Keratinocyte (primary cell): ENCODE measurements around the gene CASP14. TPM values are rescaled to one million over a fixed set of nuclear protein-coding genes. Genes with fewer than 3 reads are reported as not detected.
A peak's percentile ranks its signal among the peaks of the same experiment; 100 is the strongest.

ENCODE experiments used
- DNase-seq: peaks from one replicate; pipeline ENCODE4 v3.0.0-alpha.2; 2011; ENCODE audit warnings: low read depth, missing footprints, low spot score
- FAIRE-seq: peaks from 2 replicates; lab custom pipeline; 2011; peaks lifted over from hg19 to GRCh38; lab: Jason Lieb, UNC
- H2AFZ ChIP-seq: 2 replicates; pipeline ENCODE4 v1.6.0; 2012; ENCODE audit warnings: low read length, control low read depth, inconsistent platforms; ENCODE audit not compliant: control insufficient read depth
- H3K27ac ChIP-seq: 2 replicates; pipeline ENCODE4 v1.5.1; 2011; ENCODE audit warnings: low read length; ENCODE audit not compliant: control insufficient read depth, insufficient read depth
- H3K27me3 ChIP-seq: 3 replicates; pipeline ENCODE4 v1.6.0; 2011; ENCODE audit warnings: low read length; ENCODE audit not compliant: control insufficient read depth, insufficient read depth; ENCODE audit errors: extremely low read depth
- H3K36me3 ChIP-seq, 2 experiments: 2 replicates in 1 of 2; 3 replicates in 1 of 2; pipeline ENCODE4 v1.5.1; 2011; ENCODE audit warnings: low read length in 2 of 2, mild to moderate bottlenecking in 1 of 2; ENCODE audit not compliant: control insufficient read depth in 2 of 2, insufficient read depth in 2 of 2; ENCODE audit errors: extremely low read depth in 1 of 2
- H3K4me1 ChIP-seq: 3 replicates; pipeline ENCODE4 v1.5.1; 2011; ENCODE audit warnings: low read length; ENCODE audit not compliant: control insufficient read depth, insufficient read depth; ENCODE audit errors: extremely low read depth
- H3K4me2 ChIP-seq: 3 replicates; pipeline ENCODE4 v1.6.0; 2011; ENCODE audit warnings: low read depth, low read length; ENCODE audit not compliant: control insufficient read depth, insufficient read depth; ENCODE audit errors: extremely low read depth
- H3K4me3 ChIP-seq, 3 experiments: fragments of 200-600 bp in 1 of 3; sonication (generic) in 1 of 3; 2 replicates in 2 of 3; 3 replicates in 1 of 3; pipeline ENCODE4 v1.5.1; 2011 to 2016; ENCODE audit warnings: low read length in 3 of 3, mild to moderate bottlenecking in 3 of 3, control low read depth in 2 of 3, inconsistent platforms in 1 of 3, low read depth in 1 of 3, mixed read lengths in 1 of 3, mixed run types in 1 of 3, moderate library complexity in 1 of 3; ENCODE audit not compliant: control insufficient read depth in 2 of 3, insufficient read depth in 2 of 3; ENCODE audit errors: extremely low read depth in 1 of 3
- H3K79me2 ChIP-seq: 2 replicates; pipeline ENCODE4 v1.6.0; 2012; ENCODE audit warnings: low read length; ENCODE audit not compliant: control insufficient read depth, insufficient read depth
- H3K9ac ChIP-seq: 3 replicates; pipeline ENCODE4 v1.6.0; 2011; ENCODE audit warnings: low read length; ENCODE audit not compliant: control insufficient read depth, insufficient read depth; ENCODE audit errors: extremely low read depth
- H3K9me1 ChIP-seq: 3 replicates; pipeline ENCODE4 v1.6.0; 2011; ENCODE audit warnings: low read length; ENCODE audit not compliant: control insufficient read depth, insufficient read depth; ENCODE audit errors: extremely low read depth
- H3K9me3 ChIP-seq: 2 replicates; pipeline ENCODE4 v1.5.1; 2012; ENCODE audit warnings: low read depth, low read length; ENCODE audit not compliant: control insufficient read depth
- H4K20me1 ChIP-seq: 3 replicates; pipeline ENCODE4 v1.6.0; 2011; ENCODE audit warnings: low read length; ENCODE audit not compliant: control insufficient read depth, insufficient read depth; ENCODE audit errors: extremely low read depth
- CTCF ChIP-seq, 3 experiments: IDR thresholded peaks in 1 of 3; conservative IDR thresholded peaks in 1 of 3; optimal IDR thresholded peaks in 1 of 3; 2 replicates in 2 of 3; 3 replicates in 1 of 3; pipeline versions ENCODE3 to v1.5.1; 2011; ENCODE audit warnings: low read length in 3 of 3, mild to moderate bottlenecking in 3 of 3, moderate library complexity in 2 of 3, control low read depth in 1 of 3, inconsistent platforms in 1 of 3; ENCODE audit not compliant: insufficient read depth in 2 of 3; ENCODE audit errors: extremely low read depth in 1 of 3
- EZH2 ChIP-seq: IDR thresholded peaks from one replicate; pipeline ENCODE4 v1.6.1; 2012; ENCODE audit warnings: inconsistent platforms, mild to moderate bottlenecking, low read length, moderate library complexity
- dilution Hi-C: fragments of 300-500 bp; cut with MboI; formaldehyde crosslinking; loops from one replicate; pipeline ENCODE4 v1.7.0; 2020; ENCODE audit warnings: low sequenced_read_pairs; ENCODE audit not compliant: extremely low pct_ligation_motif_present
- polyA plus RNA-seq, 5 experiments: library from polyadenylated mRNA; depleted of rRNA in 3 of 5; stranded (reverse) in 3 of 5; stranded (forward) in 1 of 5; unstranded in 1 of 5; fragments of >200 nt; gene quantifications; 1 replicate in 1 of 5; 2 replicates in 3 of 5; 3 replicates in 1 of 5; pipeline versions ENCODE4 v1.2.1 to v1.2.3, GENCODE V29; 2011 to 2012; ENCODE audit warnings: missing spikeins in 2 of 5, low read depth in 1 of 5, low replicate concordance in 1 of 5

Gene CASP14
- polyA plus RNA-seq, 1 donor (not counting 4 experiments of a cell fraction or from before 2014, with no cell fraction given) = 122 TPM

- H3K27me3 ChIP-seq = no peaks in the 10 kb centered on the region
- H3K4me2 ChIP-seq = no peak overlapping the region
- H3K4me1 ChIP-seq = peaks cover 6% of the 10 kb centered on the region
- H3K4me3 ChIP-seq = no peak overlapping the region
- peak; percentile 74 to 83 (median 75) for TF ChIP-seq CTCF (optimal IDR thresholded peaks at IDR 0.05 in 1 of 3, IDR thresholded peaks at IDR 0.05 in 1 of 3, conservative IDR thresholded peaks at IDR 0.05 in 1 of 3; ENCODE audit: extremely low read depth in 1 of 3, insufficient read depth in 2 of 3, low read length in 3 of 3)
- TF ChIP-seq EZH2 = no peak
- no peak overlapping the region for H3K27ac ChIP-seq
- no peak overlapping the region for H3K9ac ChIP-seq
- no peaks in the 10 kb centered on the region for H4K20me1 ChIP-seq
- dilution Hi-C loops = no loop called here
- no peak for DNase-seq
- H3K79me2 ChIP-seq = no peaks in the 10 kb centered on the region
- no peaks in the 10 kb centered on the region for H3K9me1 ChIP-seq
- no peak overlapping the region for H2AFZ ChIP-seq
- H3K9me3 ChIP-seq = peaks cover 3% of the 10 kb centered on the region
- FAIRE-seq = peak; percentile 84
- H3K36me3 ChIP-seq = no peaks in the 10 kb centered on the region
These were observed 52.3 kb downstream of the CASP14 start for GRCh38 chr19:15101479-15102082.

GRCh38 chr19:15104003-15104402 is 54.7 kb downstream of the CASP14 start:
- Histone ChIP-seq H3K9ac (no peak overlapping the region), H4K20me1 (no peaks in the 10 kb centered on the region), H3K27me3 (no peaks in the 10 kb centered on the region), H3K4me3 (no peak overlapping the region), H3K4me1 (peaks cover 3% of the 10 kb centered on the region), H3K79me2 (no peaks in the 10 kb centered on the region), H3K4me2 (no peak overlapping the region), H3K36me3 (peaks cover 0 to 4% of the 10 kb centered on the region in 2 experiments), H2AFZ (no peak overlapping the region), H3K27ac (no peak overlapping the region), H3K9me3 (peaks cover 3% of the 10 kb centered on the region), H3K9me1 (no peaks in the 10 kb centered on the region)
- DNase-seq = no peak
- TF ChIP-seq CTCF (optimal IDR thresholded peaks at IDR 0.05 in 1 of 3, IDR thresholded peaks at IDR 0.05 in 1 of 3, conservative IDR thresholded peaks at IDR 0.05 in 1 of 3; ENCODE audit: extremely low read depth in 1 of 3, insufficient read depth in 2 of 3, low read length in 3 of 3) = no peak
- no peak for TF ChIP-seq EZH2
- dilution Hi-C loops = no loop called here
- FAIRE-seq = no peak
